Liver (tissue), 9 donors: ENCODE data around the gene RFX4. TPM values are rescaled to one million over a fixed set of nuclear protein-coding genes. Genes with fewer than 3 reads are reported as not detected.

ENCODE experiments used
- DNase-seq: peaks from one replicate; pipeline ENCODE4 v3.0.0-alpha.2; 2017; ENCODE audit warnings: low spot score
- H3K27ac ChIP-seq, 2 donors: one replicate each; pipeline ENCODE4 v1.7.0; 2013; ENCODE audit warnings: inconsistent platforms in 2 of 2, low read length in 2 of 2, control low read depth in 1 of 2, low read depth in 1 of 2, mild to moderate bottlenecking in 1 of 2
- H3K27me3 ChIP-seq, 4 donors: one replicate each; pipeline versions ENCODE4 v1.6.1 to v1.7.0; 2013; ENCODE audit warnings: low read length in 3 of 4, inconsistent platforms in 1 of 4, mild to moderate bottlenecking in 1 of 4, moderate library complexity in 1 of 4; ENCODE audit not compliant: control insufficient read depth in 4 of 4, insufficient read depth in 4 of 4
- H3K36me3 ChIP-seq, 4 donors: one replicate each; pipeline versions ENCODE4 v1.6.1 to v1.7.0; 2013; ENCODE audit warnings: low read length in 3 of 4, mild to moderate bottlenecking in 3 of 4, low read depth in 1 of 4, moderate library complexity in 1 of 4; ENCODE audit not compliant: control insufficient read depth in 4 of 4, insufficient read depth in 3 of 4
- H3K4me1 ChIP-seq, 4 donors: one replicate each; pipeline versions ENCODE4 v1.6.1 to v1.7.0; 2013; ENCODE audit warnings: low read length in 3 of 4, mild to moderate bottlenecking in 3 of 4, moderate library complexity in 1 of 4; ENCODE audit not compliant: control insufficient read depth in 4 of 4, insufficient read depth in 4 of 4
- H3K4me3 ChIP-seq, 3 donors: one replicate each; pipeline versions ENCODE4 v1.6.1 to v1.7.0; 2013; ENCODE audit warnings: low read length in 3 of 3, control low read depth in 1 of 3, low read depth in 1 of 3, mild to moderate bottlenecking in 1 of 3
- H3K9ac ChIP-seq, 2 donors: one replicate each; pipeline ENCODE4 v1.7.0; 2013; ENCODE audit warnings: low read length in 2 of 2, mild to moderate bottlenecking in 2 of 2, moderate library complexity in 2 of 2, control low read depth in 1 of 2, low read depth in 1 of 2
- H3K9me3 ChIP-seq, 4 donors: one replicate each; pipeline versions ENCODE4 v1.6.1 to v1.7.0; 2013; ENCODE audit warnings: low read length in 3 of 4; ENCODE audit not compliant: control insufficient read depth in 4 of 4
- EGR1 ChIP-seq, 2 donors: IDR thresholded peaks; 2 replicates each; pipeline ENCODE4 v1.6.1; 2016 to 2018; ENCODE audit warnings: antibody characterized with exemption in 2 of 2, low read depth in 2 of 2
- FOXA1 ChIP-seq: IDR thresholded peaks from 2 replicates; pipeline ENCODE4 v1.6.1; 2016; ENCODE audit warnings: antibody characterized with exemption
- FOXA2 ChIP-seq: IDR thresholded peaks from 2 replicates; pipeline ENCODE4 v1.6.1; 2016; ENCODE audit warnings: antibody characterized with exemption
- GABPA ChIP-seq, 2 donors: IDR thresholded peaks in 1 of 2; conservative IDR thresholded peaks in 1 of 2; 2 replicates each; pipeline ENCODE4 v1.6.1; 2016; ENCODE audit warnings: antibody characterized with exemption in 2 of 2, mild to moderate bottlenecking in 1 of 2, moderate library complexity in 1 of 2
- HNF4A ChIP-seq, 2 donors: conservative IDR thresholded peaks; 2 replicates each; pipeline ENCODE4 v1.6.1; 2016; ENCODE audit warnings: antibody characterized with exemption in 2 of 2, mild to moderate bottlenecking in 2 of 2
- JUND ChIP-seq, 2 donors: IDR thresholded peaks; 2 replicates each; pipeline ENCODE4 v1.6.1; 2016; ENCODE audit warnings: antibody characterized with exemption in 2 of 2
- NR2F2 ChIP-seq: IDR thresholded peaks from 2 replicates; pipeline ENCODE4 v1.6.1; 2016; ENCODE audit warnings: antibody characterized with exemption
- RAD21 ChIP-seq, 2 donors: IDR thresholded peaks; 2 replicates each; pipeline ENCODE4 v1.6.1; 2016; ENCODE audit warnings: antibody characterized with exemption in 2 of 2, mild to moderate bottlenecking in 2 of 2
- RXRA ChIP-seq, 2 donors: IDR thresholded peaks; 2 replicates each; pipeline ENCODE4 v1.6.1; 2017 to 2018; ENCODE audit warnings: antibody characterized with exemption in 2 of 2, mild to moderate bottlenecking in 1 of 2
- SP1 ChIP-seq: IDR thresholded peaks from 2 replicates; pipeline ENCODE4 v1.6.1; 2018; ENCODE audit warnings: antibody characterized with exemption, mild to moderate bottlenecking
- TAF1 ChIP-seq: conservative IDR thresholded peaks from 2 replicates; pipeline ENCODE4 v1.6.1; 2016; ENCODE audit warnings: antibody characterized with exemption, mild to moderate bottlenecking
- YY1 ChIP-seq: IDR thresholded peaks from 2 replicates; pipeline ENCODE4 v1.6.1; 2016; ENCODE audit warnings: antibody characterized with exemption, mild to moderate bottlenecking
- ZBTB33 ChIP-seq: IDR thresholded peaks from 2 replicates; pipeline ENCODE4 v1.6.1; 2016; ENCODE audit warnings: antibody characterized with exemption
- WGBS: extraction: QIAGEN DNeasy Blood & Tissue Kit; methylation state at CpG from one replicate; pipeline ENCODE4 v1.1.7; 2013; 5-methylcytosine and 5-hydroxymethylcytosine counted together
- polyA plus RNA-seq, 2 donors: library from polyadenylated mRNA; stranded (reverse) in 1 of 2; unstranded in 1 of 2; fragments of 200-250 nt in 1 of 2; fragments of >200 nt in 1 of 2; fragmentation: Nextera tagmentation in 1 of 2; extraction: Ambion mirVana in 1 of 2; gene quantifications; one replicate each; pipeline versions ENCODE4 v1.2.1 to v1.2.3, GENCODE V29; 2013 to 2015
- total RNA-seq, 2 donors: library from RNA; depleted of rRNA; stranded (reverse); fragments of >200 nt; gene quantifications; one replicate each; pipeline ENCODE4 v1.2.3, GENCODE V29; 2014
- TF ChIP-seq, protein P1 (sequence below): IDR thresholded peaks from 2 replicates; pipeline ENCODE4 v1.6.1; 2016; ENCODE audit warnings: antibody characterized with exemption
- TF ChIP-seq, protein P2 (sequence below): fragments of 150-350 bp; IDR thresholded peaks from 2 replicates; pipeline ENCODE4 v1.5.1; 2017; ENCODE audit warnings: improper control_type of control experiment, low read depth, low read length; ENCODE audit not compliant: missing input control
- TF ChIP-seq, protein P3 (sequence below): IDR thresholded peaks from 2 replicates; pipeline ENCODE4 v1.6.1; 2016; ENCODE audit warnings: antibody characterized with exemption, mild to moderate bottlenecking
- TF ChIP-seq, protein P4 (sequence below): IDR thresholded peaks from 2 replicates; pipeline ENCODE4 v1.6.1; 2016; ENCODE audit warnings: antibody characterized with exemption
- donor health status: healthy.
- donor health status: healthy.
- donor health status: healthy.
- donor health status: healthy.
- donor health status: healthy.

The RFX4 gene
- total and polyA plus RNA-seq, 4 donors: not detected

DNA sequence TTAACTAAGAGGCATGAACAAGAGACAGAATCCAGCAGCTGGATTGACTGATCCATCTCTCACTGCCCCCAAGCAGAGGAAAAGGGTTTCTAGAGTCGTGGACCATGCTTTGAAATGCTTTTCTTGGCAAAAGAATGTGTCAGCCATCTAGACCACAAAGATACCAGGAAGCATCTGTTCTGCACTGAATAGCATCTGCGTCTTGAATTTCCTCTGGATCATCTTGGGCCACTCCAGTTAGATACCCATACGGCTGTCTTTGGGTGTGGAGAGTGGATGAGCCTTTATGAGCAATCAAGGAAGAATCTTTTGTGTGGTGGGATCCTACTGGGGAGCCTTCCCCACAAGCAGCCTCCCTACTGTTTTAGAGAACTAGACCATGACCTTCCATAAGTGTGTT is 16.0 kb upstream of the RFX4 start:
- Histone ChIP-seq H3K27ac (no peak overlapping the region), H3K36me3 (no peaks in the 10 kb centered on the region), H3K4me3 (no peak overlapping the region), H3K4me1 (no peaks in the 10 kb centered on the region), H3K9ac (no peak overlapping the region), H3K9me3 (no peaks in the 10 kb centered on the region), H3K27me3 (peaks cover 0 to 15% (median 0%) of the 10 kb centered on the region in 4 donors)
- DNase-seq: no peak
- no peak for TF ChIP-seq YY1
- no peak for TF ChIP-seq JUND (IDR thresholded peaks at IDR 0.05)
- TF ChIP-seq TAF1: no peak
- TF ChIP-seq, protein P1, sequence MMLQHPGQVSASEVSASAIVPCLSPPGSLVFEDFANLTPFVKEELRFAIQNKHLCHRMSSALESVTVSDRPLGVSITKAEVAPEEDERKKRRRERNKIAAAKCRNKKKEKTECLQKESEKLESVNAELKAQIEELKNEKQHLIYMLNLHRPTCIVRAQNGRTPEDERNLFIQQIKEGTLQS: no peak
- no peak for TF ChIP-seq EGR1 (IDR thresholded peaks at IDR 0.05; ENCODE audit: low read depth in 2 of 2)
- no peak for TF ChIP-seq RXRA (IDR thresholded peaks at IDR 0.05)
- TF ChIP-seq, protein P2, sequence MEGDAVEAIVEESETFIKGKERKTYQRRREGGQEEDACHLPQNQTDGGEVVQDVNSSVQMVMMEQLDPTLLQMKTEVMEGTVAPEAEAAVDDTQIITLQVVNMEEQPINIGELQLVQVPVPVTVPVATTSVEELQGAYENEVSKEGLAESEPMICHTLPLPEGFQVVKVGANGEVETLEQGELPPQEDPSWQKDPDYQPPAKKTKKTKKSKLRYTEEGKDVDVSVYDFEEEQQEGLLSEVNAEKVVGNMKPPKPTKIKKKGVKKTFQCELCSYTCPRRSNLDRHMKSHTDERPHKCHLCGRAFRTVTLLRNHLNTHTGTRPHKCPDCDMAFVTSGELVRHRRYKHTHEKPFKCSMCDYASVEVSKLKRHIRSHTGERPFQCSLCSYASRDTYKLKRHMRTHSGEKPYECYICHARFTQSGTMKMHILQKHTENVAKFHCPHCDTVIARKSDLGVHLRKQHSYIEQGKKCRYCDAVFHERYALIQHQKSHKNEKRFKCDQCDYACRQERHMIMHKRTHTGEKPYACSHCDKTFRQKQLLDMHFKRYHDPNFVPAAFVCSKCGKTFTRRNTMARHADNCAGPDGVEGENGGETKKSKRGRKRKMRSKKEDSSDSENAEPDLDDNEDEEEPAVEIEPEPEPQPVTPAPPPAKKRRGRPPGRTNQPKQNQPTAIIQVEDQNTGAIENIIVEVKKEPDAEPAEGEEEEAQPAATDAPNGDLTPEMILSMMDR: no peak
- no peak for TF ChIP-seq GABPA (IDR thresholded peaks at IDR 0.05 in 1 of 2, conservative IDR thresholded peaks at IDR 0.05 in 1 of 2)
- WGBS: 74% methylated on average over 3 of the region's 3 CpGs

DNA sequence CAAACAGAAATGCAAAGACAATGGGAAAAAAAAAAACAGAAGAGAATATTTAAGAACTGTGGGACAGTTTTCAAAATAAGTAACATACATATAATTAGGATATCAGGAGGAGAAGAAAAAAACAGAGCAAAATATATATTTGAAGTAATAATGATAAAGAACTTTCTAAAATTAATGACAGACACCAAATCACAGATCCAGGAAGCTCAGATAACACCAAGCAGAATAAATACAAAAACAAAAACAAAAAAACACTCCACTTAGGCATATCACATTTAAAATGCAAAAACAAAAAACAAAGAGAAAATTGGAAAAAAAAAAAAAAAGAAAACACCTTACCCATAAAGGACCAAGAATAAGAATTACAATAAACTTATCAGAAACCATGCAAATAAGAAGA is 9.6 kb upstream of the RFX4 start:
- no peak for TF ChIP-seq RXRA (IDR thresholded peaks at IDR 0.05)
- TF ChIP-seq HNF4A (conservative IDR thresholded peaks at IDR 0.05): no peak
- TF ChIP-seq FOXA1: no peak
- TF ChIP-seq, protein P2: no peak
- TF ChIP-seq NR2F2: no peak
- TF ChIP-seq, protein P3, sequence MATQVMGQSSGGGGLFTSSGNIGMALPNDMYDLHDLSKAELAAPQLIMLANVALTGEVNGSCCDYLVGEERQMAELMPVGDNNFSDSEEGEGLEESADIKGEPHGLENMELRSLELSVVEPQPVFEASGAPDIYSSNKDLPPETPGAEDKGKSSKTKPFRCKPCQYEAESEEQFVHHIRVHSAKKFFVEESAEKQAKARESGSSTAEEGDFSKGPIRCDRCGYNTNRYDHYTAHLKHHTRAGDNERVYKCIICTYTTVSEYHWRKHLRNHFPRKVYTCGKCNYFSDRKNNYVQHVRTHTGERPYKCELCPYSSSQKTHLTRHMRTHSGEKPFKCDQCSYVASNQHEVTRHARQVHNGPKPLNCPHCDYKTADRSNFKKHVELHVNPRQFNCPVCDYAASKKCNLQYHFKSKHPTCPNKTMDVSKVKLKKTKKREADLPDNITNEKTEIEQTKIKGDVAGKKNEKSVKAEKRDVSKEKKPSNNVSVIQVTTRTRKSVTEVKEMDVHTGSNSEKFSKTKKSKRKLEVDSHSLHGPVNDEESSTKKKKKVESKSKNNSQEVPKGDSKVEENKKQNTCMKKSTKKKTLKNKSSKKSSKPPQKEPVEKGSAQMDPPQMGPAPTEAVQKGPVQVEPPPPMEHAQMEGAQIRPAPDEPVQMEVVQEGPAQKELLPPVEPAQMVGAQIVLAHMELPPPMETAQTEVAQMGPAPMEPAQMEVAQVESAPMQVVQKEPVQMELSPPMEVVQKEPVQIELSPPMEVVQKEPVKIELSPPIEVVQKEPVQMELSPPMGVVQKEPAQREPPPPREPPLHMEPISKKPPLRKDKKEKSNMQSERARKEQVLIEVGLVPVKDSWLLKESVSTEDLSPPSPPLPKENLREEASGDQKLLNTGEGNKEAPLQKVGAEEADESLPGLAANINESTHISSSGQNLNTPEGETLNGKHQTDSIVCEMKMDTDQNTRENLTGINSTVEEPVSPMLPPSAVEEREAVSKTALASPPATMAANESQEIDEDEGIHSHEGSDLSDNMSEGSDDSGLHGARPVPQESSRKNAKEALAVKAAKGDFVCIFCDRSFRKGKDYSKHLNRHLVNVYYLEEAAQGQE: no peak
- no peak for TF ChIP-seq RAD21 (IDR thresholded peaks at IDR 0.05)
- TF ChIP-seq TAF1: no peak
- no peak for TF ChIP-seq GABPA (IDR thresholded peaks at IDR 0.05 in 1 of 2, conservative IDR thresholded peaks at IDR 0.05 in 1 of 2)
- TF ChIP-seq JUND (IDR thresholded peaks at IDR 0.05): no peak
- TF ChIP-seq ZBTB33: no peak
- no peak for TF ChIP-seq FOXA2
- TF ChIP-seq YY1: no peak
- TF ChIP-seq, protein P1: no peak
- TF ChIP-seq EGR1 (IDR thresholded peaks at IDR 0.05; ENCODE audit: low read depth in 2 of 2): no peak
- TF ChIP-seq, protein P4, sequence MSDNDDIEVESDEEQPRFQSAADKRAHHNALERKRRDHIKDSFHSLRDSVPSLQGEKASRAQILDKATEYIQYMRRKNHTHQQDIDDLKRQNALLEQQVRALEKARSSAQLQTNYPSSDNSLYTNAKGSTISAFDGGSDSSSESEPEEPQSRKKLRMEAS: no peak
- no peak for TF ChIP-seq SP1
- no peak overlapping the region for H3K27ac ChIP-seq
- H3K4me3 ChIP-seq: no peak overlapping the region
- no peak overlapping the region for H3K9ac ChIP-seq
- DNase-seq: no peak
- H3K27me3 ChIP-seq: peaks cover 0 to 2% (median 0%) of the 10 kb centered on the region in 4 donors
- no peaks in the 10 kb centered on the region for H3K36me3 ChIP-seq
- no peaks in the 10 kb centered on the region for H3K9me3 ChIP-seq
- no peaks in the 10 kb centered on the region for H3K4me1 ChIP-seq
